HG03139 (cell line): ENCODE data around the gene KCNE3.
"Not testable (repeated sequence)": the region's sequence is repeated elsewhere in the genome, so short reads cannot be mapped to it uniquely, and the experiment has no call there.

ENCODE experiments used
- ATAC-seq: cut with Tn5 transposase; IDR thresholded peaks from one replicate; pipeline ENCODE4 v1.9.1; 2021; ENCODE audit not compliant: unreplicated experiment

The KCNE3 gene

GRCh38 chr11:74444173-74444826, 23.0 kb downstream of the KCNE3 start:
- no peak for ATAC-seq

GRCh38 chr11:74443071-74443864, 24.1 kb downstream of the KCNE3 start:
- ATAC-seq: no peak

GRCh38 chr11:74442636-74443035, 24.7 kb downstream of the KCNE3 start:
- no peak for ATAC-seq

- no peak for ATAC-seq
Measured at GRCh38 chr11:74438681-74439080, 28.7 kb downstream of the KCNE3 start.

- ATAC-seq: no peak
Measured at GRCh38 chr11:74437441-74438042, 29.8 kb downstream of the KCNE3 start.

GRCh38 chr11:74434528-74434927, 32.8 kb downstream of the KCNE3 start:
- ATAC-seq: no peak

GRCh38 chr11:74429205-74429604, 38.1 kb downstream of the KCNE3 start:
- ATAC-seq: no peak

GRCh38 chr11:74427384-74427886, 39.9 kb downstream of the KCNE3 start:
- ATAC-seq: no peak

- no peak for ATAC-seq
Measured at GRCh38 chr11:74425100-74425499, 42.2 kb downstream of the KCNE3 start.

- ATAC-seq: no peak
Measured at GRCh38 chr11:74418509-74418895, 48.8 kb downstream of the KCNE3 start.

- no peak for ATAC-seq
Measured at GRCh38 chr11:74417860-74418508, 49.4 kb downstream of the KCNE3 start.

- no peak for ATAC-seq
Measured at GRCh38 chr11:74417379-74417804, 50.0 kb downstream of the KCNE3 start.

- not testable (repeated sequence) for ATAC-seq
Measured at GRCh38 chr11:74416974-74417373, 50.4 kb downstream of the KCNE3 start.

GRCh38 chr11:74412733-74413359, 54.5 kb downstream of the KCNE3 start:
- no peak for ATAC-seq

- ATAC-seq: no peak
Measured at GRCh38 chr11:74412321-74412720, 55.0 kb downstream of the KCNE3 start.

- no peak for ATAC-seq
Measured at GRCh38 chr11:74409633-74410032, 57.7 kb downstream of the KCNE3 start.
